Glutamatergic neuron (in vitro differentiated cells): ENCODE results near the gene ATP6V0D1. TPM values are rescaled to one million over a fixed set of nuclear protein-coding genes. Genes with fewer than 3 reads are reported as not detected.

ENCODE experiments used
- DNase-seq: peaks from one replicate; pipeline ENCODE4 v3.0.0; 2022
- H3K27ac Mint-ChIP-seq: one replicate; pipeline ENCODE4 v1.8.0; 2020; ENCODE audit warnings: mild to moderate bottlenecking, mixed read lengths, inconsistent platforms; ENCODE audit not compliant: unreplicated experiment
- H3K27me3 Mint-ChIP-seq: one replicate; pipeline ENCODE4 v1.8.0; 2020; ENCODE audit warnings: mild to moderate bottlenecking, moderate library complexity, mixed read lengths, inconsistent platforms; ENCODE audit not compliant: unreplicated experiment
- H3K36me3 Mint-ChIP-seq: one replicate; pipeline ENCODE4 v1.8.0; 2020; ENCODE audit warnings: mild to moderate bottlenecking, mixed read lengths, inconsistent platforms; ENCODE audit not compliant: unreplicated experiment
- H3K4me1 Mint-ChIP-seq: one replicate; pipeline ENCODE4 v1.8.0; 2020; ENCODE audit warnings: mild to moderate bottlenecking, low read depth, mixed read lengths, inconsistent platforms; ENCODE audit not compliant: unreplicated experiment
- H3K4me3 Mint-ChIP-seq: one replicate; pipeline ENCODE4 v1.8.0; 2020; ENCODE audit warnings: mild to moderate bottlenecking, mixed read lengths, inconsistent platforms; ENCODE audit not compliant: unreplicated experiment
- H3K9me3 Mint-ChIP-seq: one replicate; pipeline ENCODE4 v1.8.0; 2020; ENCODE audit warnings: mild to moderate bottlenecking, moderate library complexity, mixed read lengths, inconsistent platforms; ENCODE audit not compliant: unreplicated experiment
- CTCF ChIP-seq: fragments of 200-600 bp; sonication (generic); IDR thresholded peaks from one replicate; pipeline ENCODE4 v1.5.0; 2021; ENCODE audit not compliant: partially characterized antibody, unreplicated experiment
- total RNA-seq: library from RNA; stranded (reverse); fragmentation: NEBNext Ultra II Directional; extraction: Animal tissue kit (Norgen Biotek cat#: 25700); gene quantifications from one replicate; pipeline ENCODE4 v1.2.1, GENCODE V29; 2021; ENCODE audit not compliant: unreplicated experiment

The ATP6V0D1 gene
- total RNA-seq, 1 donor from 2014 or later = 111 TPM

- no peak for DNase-seq
- H3K4me1 Mint-ChIP-seq = peaks cover 7% of the 10 kb centered on the region
- no peak overlapping the region for H3K4me3 Mint-ChIP-seq
- H3K9me3 Mint-ChIP-seq = peaks cover 3% of the 10 kb centered on the region
- H3K27me3 Mint-ChIP-seq = peaks cover 19% of the 10 kb centered on the region
- H3K27ac Mint-ChIP-seq = no peak overlapping the region
- TF ChIP-seq CTCF = no peak
- no peaks in the 10 kb centered on the region for H3K36me3 Mint-ChIP-seq
Observed at GRCh38 chr16:67437513-67437912, 43.4 kb downstream of the ATP6V0D1 start.

- H3K9me3 Mint-ChIP-seq = peaks cover 5% of the 10 kb centered on the region
- no peaks in the 10 kb centered on the region for H3K36me3 Mint-ChIP-seq
- TF ChIP-seq CTCF = no peak
- H3K27ac Mint-ChIP-seq = no peak overlapping the region
- H3K4me1 Mint-ChIP-seq = peaks cover 6% of the 10 kb centered on the region
- H3K4me3 Mint-ChIP-seq = no peak overlapping the region
- H3K27me3 Mint-ChIP-seq = peaks cover 20% of the 10 kb centered on the region
- no peak for DNase-seq
Observed at GRCh38 chr16:67436640-67437193, 44.2 kb downstream of the ATP6V0D1 start.

- no peaks in the 10 kb centered on the region for H3K36me3 Mint-ChIP-seq
- no peak for DNase-seq
- peaks cover 5% of the 10 kb centered on the region for H3K9me3 Mint-ChIP-seq
- TF ChIP-seq CTCF = no peak
- no peak overlapping the region for H3K27ac Mint-ChIP-seq
- H3K4me3 Mint-ChIP-seq = no peak overlapping the region
- peaks cover 20% of the 10 kb centered on the region for H3K27me3 Mint-ChIP-seq
- peaks cover 5% of the 10 kb centered on the region for H3K4me1 Mint-ChIP-seq
Observed at GRCh38 chr16:67435758-67436164, 45.2 kb downstream of the ATP6V0D1 start.

GRCh38 chr16:67433131-67433719, 47.7 kb downstream of the ATP6V0D1 start:
- no peak for DNase-seq
- H3K27ac Mint-ChIP-seq = no peak overlapping the region
- H3K4me3 Mint-ChIP-seq = no peak overlapping the region
- H3K27me3 Mint-ChIP-seq = peaks cover 25% of the 10 kb centered on the region
- peaks cover 10% of the 10 kb centered on the region for H3K4me1 Mint-ChIP-seq
- H3K36me3 Mint-ChIP-seq = no peaks in the 10 kb centered on the region
- H3K9me3 Mint-ChIP-seq = peaks cover 11% of the 10 kb centered on the region
- TF ChIP-seq CTCF = no peak

GRCh38 chr16:67432506-67432890, 48.5 kb downstream of the ATP6V0D1 start:
- no peak for DNase-seq
- Mint-ChIP-seq H3K4me3 (peak overlapping the region; percentile 77), H3K36me3 (no peaks in the 10 kb centered on the region), H3K27ac (peak overlapping the region; percentile 48), H3K9me3 (peaks cover 11% of the 10 kb centered on the region), H3K4me1 (peaks cover 11% of the 10 kb centered on the region), H3K27me3 (peaks cover 29% of the 10 kb centered on the region)
- no peak for TF ChIP-seq CTCF
